ENCODE results near the gene KEL. TPM values are rescaled to one million over a fixed set of nuclear protein-coding genes. Genes with fewer than 3 reads are reported as not detected.

The KEL gene
- total RNA-seq, 1 donor from 2014 or later, result 0.12 TPM

GRCh38 chr7:142905759-142906158 is 56.4 kb downstream of the KEL start:
- H3K4me3 ChIP-seq (ENCODE audit: low read depth, low read length), result no peak overlapping the region
- no peak for DNase-seq (ENCODE audit: low read depth)
- TF ChIP-seq CTCF (conservative IDR thresholded peaks at IDR 0.05; ENCODE audit: low read depth, low read length), result no peak

GRCh38 chr7:142904128-142904527 is 58.0 kb downstream of the KEL start:
- H3K4me3 ChIP-seq (ENCODE audit: low read depth, low read length), result no peak overlapping the region
- TF ChIP-seq CTCF (conservative IDR thresholded peaks at IDR 0.05; ENCODE audit: low read depth, low read length), result no peak

GRCh38 chr7:142901426-142902259 is 60.5 kb downstream of the KEL start:
- no peak for DNase-seq (ENCODE audit: low read depth)
- no peak for TF ChIP-seq CTCF (conservative IDR thresholded peaks at IDR 0.05; ENCODE audit: low read depth, low read length)
- no peak overlapping the region for H3K4me3 ChIP-seq (ENCODE audit: low read depth, low read length)

More at GRCh38 chr7:142904128-142904527, 58.0 kb downstream of the KEL start:
- no peak for DNase-seq (ENCODE audit: low read depth)

- TF ChIP-seq CTCF (conservative IDR thresholded peaks at IDR 0.05; ENCODE audit: low read depth, low read length), result no peak
- no peak for DNase-seq (ENCODE audit: low read depth)
- H3K4me3 ChIP-seq (ENCODE audit: low read depth, low read length), result no peak overlapping the region
Observed at GRCh38 chr7:142899661-142900060, 62.5 kb downstream of the KEL start.

- no peak overlapping the region for H3K4me3 ChIP-seq (ENCODE audit: low read depth, low read length)
- no peak for TF ChIP-seq CTCF (conservative IDR thresholded peaks at IDR 0.05; ENCODE audit: low read depth, low read length)
- DNase-seq (ENCODE audit: low read depth), result no peak
Observed at GRCh38 chr7:142898377-142899170, 63.6 kb downstream of the KEL start.

GRCh38 chr7:142897691-142898090 is 64.5 kb downstream of the KEL start:
- no peak for TF ChIP-seq CTCF (conservative IDR thresholded peaks at IDR 0.05; ENCODE audit: low read depth, low read length)
- no peak for DNase-seq (ENCODE audit: low read depth)
- H3K4me3 ChIP-seq (ENCODE audit: low read depth, low read length), result no peak overlapping the region

Measured in epithelial cell of proximal tubule (primary cell).